Bronchial epithelial cell (primary cell): ENCODE measurements around the gene MVB12A. TPM values are rescaled to one million over a fixed set of nuclear protein-coding genes. Genes with fewer than 3 reads are reported as not detected.

Source experiments
- DNase-seq: peaks from one replicate; pipeline ENCODE4 v3.0.0-alpha.2; 2010; ENCODE audit warnings: low read depth
- FAIRE-seq: peaks from 2 replicates; lab custom pipeline; 2011; peaks lifted over from hg19 to GRCh38; lab: Jason Lieb, UNC
- H3K27me3 ChIP-seq: 2 replicates; pipeline ENCODE4 v1.5.1; 2011; ENCODE audit warnings: low read length; ENCODE audit not compliant: control insufficient read depth, insufficient read depth
- H3K36me3 ChIP-seq: 2 replicates; pipeline ENCODE4 v1.5.1; 2011; ENCODE audit warnings: low read length; ENCODE audit not compliant: control insufficient read depth, insufficient read depth
- H3K4me3 ChIP-seq: 2 replicates; pipeline ENCODE4 v1.5.1; 2011; ENCODE audit warnings: mild to moderate bottlenecking, low read depth, low read length, control low read depth
- CTCF ChIP-seq: IDR thresholded peaks from 2 replicates; pipeline ENCODE4 v1.5.1; 2011; ENCODE audit warnings: mild to moderate bottlenecking, moderate library complexity, low read length, control low read depth, inconsistent platforms; ENCODE audit not compliant: insufficient read depth, severe bottlenecking
- total RNA-seq: library from RNA; depleted of rRNA; stranded (reverse); fragments of >200 nt; gene quantifications from 2 replicates; pipeline ENCODE4 v1.2.1, GENCODE V29; 2014

Gene MVB12A
- total RNA-seq, 1 donor from 2014 or later, result 22.9 TPM

- no peak for FAIRE-seq
- H3K27me3 ChIP-seq, result peaks cover 12% of the 10 kb centered on the region
- H3K36me3 ChIP-seq, result no peaks in the 10 kb centered on the region
- TF ChIP-seq CTCF, result no peak
- DNase-seq, result no peak
- no peak overlapping the region for H3K4me3 ChIP-seq
Measured at GRCh38 chr19:17451820-17452219, 32.0 kb downstream of the MVB12A start.

- no peak for DNase-seq
- no peaks in the 10 kb centered on the region for H3K36me3 ChIP-seq
- H3K4me3 ChIP-seq, result no peak overlapping the region
- no peak for FAIRE-seq
- no peak for TF ChIP-seq CTCF
- H3K27me3 ChIP-seq, result peaks cover 12% of the 10 kb centered on the region
Measured at GRCh38 chr19:17454576-17455071, 34.8 kb downstream of the MVB12A start.

GRCh38 chr19:17455308-17456123 is 35.7 kb downstream of the MVB12A start:
- Histone ChIP-seq H3K27me3 (peaks cover 12% of the 10 kb centered on the region), H3K4me3 (no peak overlapping the region), H3K36me3 (no peaks in the 10 kb centered on the region)
- TF ChIP-seq CTCF, result no peak
- no peak for DNase-seq
- FAIRE-seq, result no peak

GRCh38 chr19:17456127-17456526 is 36.3 kb downstream of the MVB12A start:
- FAIRE-seq (no peak), DNase-seq (no peak)
- Histone ChIP-seq H3K36me3 (no peaks in the 10 kb centered on the region), H3K4me3 (no peak overlapping the region), H3K27me3 (peaks cover 12% of the 10 kb centered on the region)
- TF ChIP-seq CTCF, result no peak

GRCh38 chr19:17457616-17458015 is 37.8 kb downstream of the MVB12A start:
- Histone ChIP-seq H3K27me3 (peaks cover 12% of the 10 kb centered on the region), H3K36me3 (no peaks in the 10 kb centered on the region), H3K4me3 (no peak overlapping the region)
- DNase-seq, result no peak
- peak; percentile 7 for FAIRE-seq
- TF ChIP-seq CTCF, result no peak
